Measurements from ENCODE around the gene ACTG1.

- no peak for TF ChIP-seq POLR2A (IDR thresholded peaks at IDR 0.05; ENCODE audit: low read depth, low read length)
- TF ChIP-seq TAF1 (IDR thresholded peaks at IDR 0.05; ENCODE audit: low read depth, low read length) = no peak
- TF ChIP-seq SPI1 (IDR thresholded peaks at IDR 0.05; ENCODE audit: low read depth, low read length) = no peak
- no peak for TF ChIP-seq POLR2AphosphoS5 (IDR thresholded peaks at IDR 0.05; ENCODE audit: low read depth, low read length)
Measured at GRCh38 chr17:81491761-81492160, 20.8 kb downstream of the ACTG1 start.
